Ovary (tissue), 9 donors: ENCODE data around the gene CATSPERB. TPM values are rescaled to one million over a fixed set of nuclear protein-coding genes. Genes with fewer than 3 reads are reported as not detected.

Experiments used
- DNase-seq, 5 donors: peaks; one replicate each; pipeline ENCODE4 v3.0.0-alpha.2; 2019 to 2020
- H3K27ac ChIP-seq, 2 donors: fragments of 200-600 bp; one replicate each; pipeline versions ENCODE4 v1.5.1 to v1.8.0; 2019 to 2022
- H3K27me3 ChIP-seq: fragments of 200-600 bp; one replicate; pipeline ENCODE4 v1.8.0; 2022
- H3K36me3 ChIP-seq: fragments of 200-600 bp; sonication (generic); one replicate; pipeline ENCODE4 v1.5.1; 2019
- H3K4me1 ChIP-seq: one replicate; pipeline ENCODE4 v1.8.1; 2013; ENCODE audit warnings: mild to moderate bottlenecking, moderate library complexity; ENCODE audit not compliant: insufficient read depth
- H3K4me3 ChIP-seq: fragments of 200-600 bp; sonication (generic); one replicate; pipeline ENCODE4 v1.5.1; 2017
- H3K9me3 ChIP-seq, 2 donors: fragments of 200-600 bp in 1 of 2; sonication (generic) in 1 of 2; one replicate each; pipeline versions ENCODE4 v1.5.1 to v1.8.1; 2013 to 2019; ENCODE audit warnings: mild to moderate bottlenecking in 1 of 2, moderate library complexity in 1 of 2
- EP300 ChIP-seq: sonication (generic); formaldehyde crosslinking; IDR thresholded peaks from one replicate; pipeline ENCODE4 v1.6.1; 2017; ENCODE audit warnings: antibody characterized with exemption
- POLR2A ChIP-seq: fragments of 450-650 bp; IDR thresholded peaks from one replicate; pipeline ENCODE4 v1.6.1; 2017; ENCODE audit warnings: antibody characterized with exemption, mild to moderate bottlenecking, moderate library complexity
- WGBS, 3 donors: extraction: QIAGEN DNeasy Blood & Tissue Kit in 1 of 3; methylation state at CpG; one replicate each; pipeline versions ENCODE4 v1.1.5 to v1.1.7; 2013 to 2017; 5-methylcytosine and 5-hydroxymethylcytosine counted together
- intact Hi-C, 4 donors: fragments of 100-400 bp; cut with DNase I; formaldehyde crosslinking; loops; one replicate each; pipeline versions ENCODE4 v1.11.0 to v1.15.1; 2022 to 2023
- polyA plus RNA-seq, 2 donors: library from polyadenylated mRNA; stranded (reverse); fragments of 200-250 nt in 1 of 2; fragments of 350-450 nt in 1 of 2; fragmentation: Illumina TruSeq in 1 of 2; extraction: RNeasy Lipid Tissue Mini Kit (QIAGEN cat#74804) in 1 of 2; gene quantifications; one replicate each; pipeline ENCODE4 v1.2.3, GENCODE V29; 2013 to 2014
- total RNA-seq, 7 donors: library from RNA; depleted of rRNA in 2 of 7; stranded (reverse); fragments of >200 nt in 2 of 7; fragmentation: NEBNext Ultra II Directional in 3 of 7; extraction: Animal tissue kit (Norgen Biotek cat#: 25700) in 3 of 7; gene quantifications; one replicate each; pipeline versions ENCODE4 v1.1.0 to v1.2.4, GENCODE V29; 2016 to 2023
- TF ChIP-seq, protein P1 (sequence below), 3 donors: fragments of 450-650 bp in 2 of 3; fragments of 200-600 bp in 1 of 3; IDR thresholded peaks; one replicate each; pipeline versions ENCODE4 v1.5.1 to v1.8.0; 2016 to 2022; ENCODE audit warnings: antibody characterized with exemption in 3 of 3, mild to moderate bottlenecking in 1 of 3
- donor health status: DM: no; HTN: no; CAD: no; lungs with moderate emphysema.
- donor health status: DM: no; HTN: no; CAD: no.
- donor health status: Bipolar disorder and iron deficiency.
- donor health status: DM: yes; HTN: yes; CAD: no.
- donor health status: DM: no; HTN: no; CAD: no.
- donor health status: DM: yes; HTN: yes; CAD: no.

The CATSPERB gene
- total and polyA plus RNA-seq, 9 donors, result 0.07 to 2.5 (median 0.46) TPM; not detected in 1

DNA sequence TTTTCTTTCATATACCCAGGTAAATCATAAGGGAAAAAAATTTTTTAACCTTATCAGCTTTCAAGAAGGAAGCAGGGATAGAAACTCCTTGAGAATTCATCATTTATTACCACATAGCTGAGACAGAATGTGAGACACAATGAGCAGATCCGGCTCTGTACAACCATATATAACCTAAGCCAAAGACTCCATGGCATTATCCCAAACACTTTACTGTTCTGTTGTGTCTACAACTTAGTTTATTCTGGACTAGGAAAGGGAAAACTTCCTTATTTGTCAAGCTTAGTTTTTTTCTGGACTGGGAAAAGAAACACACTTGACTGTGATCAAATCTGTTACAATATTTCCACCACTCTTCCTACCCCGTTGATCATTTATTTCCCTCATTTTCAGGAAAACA, 38.3 kb upstream of the CATSPERB start:
- H3K27ac ChIP-seq, result no peak overlapping the region
- no peak overlapping the region for H3K4me3 ChIP-seq
- no peaks in the 10 kb centered on the region for H3K36me3 ChIP-seq
- H3K27me3 ChIP-seq, result no peaks in the 10 kb centered on the region
- no peaks in the 10 kb centered on the region for H3K4me1 ChIP-seq
- WGBS, 3 donors, result 6 to 24% (median 9%) methylated on average over 2 of the region's 2 CpGs
- H3K9me3 ChIP-seq, result no peaks in the 10 kb centered on the region
- intact Hi-C loops, result no loop called here
- no peak for DNase-seq
- TF ChIP-seq EP300, result no peak
- TF ChIP-seq, protein P1, sequence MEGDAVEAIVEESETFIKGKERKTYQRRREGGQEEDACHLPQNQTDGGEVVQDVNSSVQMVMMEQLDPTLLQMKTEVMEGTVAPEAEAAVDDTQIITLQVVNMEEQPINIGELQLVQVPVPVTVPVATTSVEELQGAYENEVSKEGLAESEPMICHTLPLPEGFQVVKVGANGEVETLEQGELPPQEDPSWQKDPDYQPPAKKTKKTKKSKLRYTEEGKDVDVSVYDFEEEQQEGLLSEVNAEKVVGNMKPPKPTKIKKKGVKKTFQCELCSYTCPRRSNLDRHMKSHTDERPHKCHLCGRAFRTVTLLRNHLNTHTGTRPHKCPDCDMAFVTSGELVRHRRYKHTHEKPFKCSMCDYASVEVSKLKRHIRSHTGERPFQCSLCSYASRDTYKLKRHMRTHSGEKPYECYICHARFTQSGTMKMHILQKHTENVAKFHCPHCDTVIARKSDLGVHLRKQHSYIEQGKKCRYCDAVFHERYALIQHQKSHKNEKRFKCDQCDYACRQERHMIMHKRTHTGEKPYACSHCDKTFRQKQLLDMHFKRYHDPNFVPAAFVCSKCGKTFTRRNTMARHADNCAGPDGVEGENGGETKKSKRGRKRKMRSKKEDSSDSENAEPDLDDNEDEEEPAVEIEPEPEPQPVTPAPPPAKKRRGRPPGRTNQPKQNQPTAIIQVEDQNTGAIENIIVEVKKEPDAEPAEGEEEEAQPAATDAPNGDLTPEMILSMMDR (IDR thresholded peaks at IDR 0.05), result no peak

DNA sequence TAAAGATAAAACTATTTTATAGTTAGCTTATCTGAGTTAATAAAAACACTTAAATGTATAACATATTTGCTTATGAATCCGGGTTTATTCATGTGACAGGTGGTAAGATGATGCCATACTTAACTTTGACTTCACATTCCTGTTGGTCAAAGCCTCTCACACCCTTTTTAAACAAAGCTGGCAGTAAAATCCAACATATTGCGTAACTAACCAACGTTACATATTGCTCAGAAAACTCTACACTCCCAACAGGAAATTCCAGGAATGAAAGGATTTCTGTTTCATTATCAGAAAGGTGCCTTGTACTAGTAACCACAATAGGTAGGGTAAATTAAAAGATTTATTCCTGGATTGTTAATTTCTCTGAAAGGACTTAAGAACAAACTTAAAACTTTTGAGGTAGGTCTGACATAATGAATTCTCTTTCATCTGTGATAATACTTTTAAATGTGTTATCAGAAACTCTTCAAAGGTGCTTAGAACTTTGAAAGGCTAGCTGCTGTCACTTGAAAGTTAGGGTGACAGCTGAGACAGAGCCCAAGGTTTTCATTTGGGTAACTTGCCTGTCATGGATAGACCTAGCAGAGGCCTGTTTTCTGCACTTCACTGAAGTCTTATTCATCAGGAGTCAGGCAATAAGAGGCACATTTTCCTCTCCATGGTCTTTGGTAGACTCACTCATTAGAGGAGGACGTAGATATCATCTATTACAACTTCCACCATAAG, 23.8 kb upstream of the CATSPERB start:
- DNase-seq, result no peak
- WGBS, 3 donors, result 30 to 49% (median 43%) methylated on average over 4 of the region's 4 CpGs
- H3K36me3 ChIP-seq, result no peaks in the 10 kb centered on the region
- H3K4me3 ChIP-seq, result no peak overlapping the region
- intact Hi-C loops, result no loop called here
- TF ChIP-seq POLR2A, result no peak
- no peak for TF ChIP-seq EP300
- TF ChIP-seq, protein P1 (IDR thresholded peaks at IDR 0.05), result no peak
- H3K4me1 ChIP-seq, result no peaks in the 10 kb centered on the region
- no peaks in the 10 kb centered on the region for H3K27me3 ChIP-seq
- H3K27ac ChIP-seq, result no peak overlapping the region
- no peaks in the 10 kb centered on the region for H3K9me3 ChIP-seq

DNA sequence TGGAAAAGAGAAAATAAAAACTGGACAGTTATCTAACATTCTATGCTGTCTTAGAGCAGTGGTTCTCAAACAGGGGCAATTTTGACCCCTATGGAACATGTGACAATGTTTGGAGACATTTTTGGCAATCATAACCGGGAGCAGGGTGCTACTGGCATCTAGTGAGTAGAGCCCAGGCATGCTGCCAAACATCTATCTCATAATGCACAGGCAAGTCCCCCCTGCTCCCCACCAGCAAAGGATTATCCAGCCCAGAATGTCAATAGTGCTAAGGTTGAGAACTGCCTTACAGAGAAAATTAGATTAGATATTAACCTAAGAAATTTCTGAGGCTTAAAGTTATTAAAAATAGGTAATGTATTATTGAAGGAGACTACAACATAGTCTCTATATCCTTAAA, 22.9 kb upstream of the CATSPERB start:
- Histone ChIP-seq H3K4me1 (no peaks in the 10 kb centered on the region), H3K4me3 (no peak overlapping the region), H3K27ac (no peak overlapping the region), H3K27me3 (no peaks in the 10 kb centered on the region), H3K9me3 (no peaks in the 10 kb centered on the region), H3K36me3 (no peaks in the 10 kb centered on the region)
- intact Hi-C loops, result no loop called here
- 20 to 34% (median 30%) methylated on average over 1 of the region's 1 CpG for WGBS, 3 donors
- DNase-seq, result no peak
- TF ChIP-seq POLR2A, result no peak
- TF ChIP-seq, protein P1 (IDR thresholded peaks at IDR 0.05), result no peak
- TF ChIP-seq EP300, result no peak

DNA sequence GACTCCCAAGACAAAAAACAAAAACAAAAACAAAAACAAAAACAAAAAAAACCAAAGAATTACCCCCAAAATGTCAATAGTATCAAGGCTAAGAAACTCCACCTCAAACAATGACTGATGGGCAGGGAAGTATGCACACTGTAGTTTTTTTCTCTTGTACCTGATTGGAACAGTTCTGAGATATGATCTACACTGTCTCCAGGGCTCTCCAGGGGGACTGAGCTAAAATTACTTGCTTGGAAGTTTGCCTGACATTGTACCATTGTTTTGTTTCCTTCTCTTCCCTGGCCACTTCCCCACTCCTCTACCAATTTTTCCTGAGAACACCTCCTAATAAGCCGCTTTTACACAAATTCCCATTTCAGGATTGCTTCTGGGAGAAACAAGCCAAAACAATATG, 22.3 kb upstream of the CATSPERB start:
- Histone ChIP-seq H3K4me1 (no peaks in the 10 kb centered on the region), H3K27me3 (no peaks in the 10 kb centered on the region), H3K27ac (no peak overlapping the region), H3K9me3 (no peaks in the 10 kb centered on the region), H3K36me3 (no peaks in the 10 kb centered on the region), H3K4me3 (no peak overlapping the region)
- DNase-seq, result no peak
- TF ChIP-seq EP300 (no peak), POLR2A (no peak)
- TF ChIP-seq, protein P1 (IDR thresholded peaks at IDR 0.05), result no peak
- intact Hi-C loops, result no loop called here
- WGBS, 3 donors, result 87 to 94% (median 88%) methylated on average over 1 of the region's 1 CpG
